Measurements from ENCODE around the gene STOM. TPM values are rescaled to one million over a fixed set of nuclear protein-coding genes. Genes with fewer than 3 reads are reported as not detected.

STOM gene
- total RNA-seq, 4 donors from 2014 or later = 418 to 728 (median 480) TPM

DNA sequence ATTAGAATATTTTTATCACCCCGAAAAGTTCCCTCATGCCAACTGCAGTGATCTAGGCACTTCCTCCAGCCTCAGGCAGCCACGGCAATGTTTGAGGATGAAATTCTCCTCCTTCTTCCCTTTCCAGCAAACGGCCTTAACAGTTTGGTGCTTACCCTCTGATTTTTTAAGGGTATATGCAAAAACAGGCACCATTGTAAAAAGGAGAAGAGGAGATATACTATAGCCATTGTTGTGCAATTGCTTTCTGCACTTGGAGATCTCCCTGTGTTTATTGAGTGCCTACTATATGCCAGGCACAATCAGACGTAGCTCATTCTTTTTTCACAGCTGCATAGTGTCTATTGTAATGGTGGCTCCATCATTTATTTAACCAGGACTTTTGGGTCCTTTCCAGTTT is 72.7 kb downstream of the STOM start:
- TF ChIP-seq, protein P1, sequence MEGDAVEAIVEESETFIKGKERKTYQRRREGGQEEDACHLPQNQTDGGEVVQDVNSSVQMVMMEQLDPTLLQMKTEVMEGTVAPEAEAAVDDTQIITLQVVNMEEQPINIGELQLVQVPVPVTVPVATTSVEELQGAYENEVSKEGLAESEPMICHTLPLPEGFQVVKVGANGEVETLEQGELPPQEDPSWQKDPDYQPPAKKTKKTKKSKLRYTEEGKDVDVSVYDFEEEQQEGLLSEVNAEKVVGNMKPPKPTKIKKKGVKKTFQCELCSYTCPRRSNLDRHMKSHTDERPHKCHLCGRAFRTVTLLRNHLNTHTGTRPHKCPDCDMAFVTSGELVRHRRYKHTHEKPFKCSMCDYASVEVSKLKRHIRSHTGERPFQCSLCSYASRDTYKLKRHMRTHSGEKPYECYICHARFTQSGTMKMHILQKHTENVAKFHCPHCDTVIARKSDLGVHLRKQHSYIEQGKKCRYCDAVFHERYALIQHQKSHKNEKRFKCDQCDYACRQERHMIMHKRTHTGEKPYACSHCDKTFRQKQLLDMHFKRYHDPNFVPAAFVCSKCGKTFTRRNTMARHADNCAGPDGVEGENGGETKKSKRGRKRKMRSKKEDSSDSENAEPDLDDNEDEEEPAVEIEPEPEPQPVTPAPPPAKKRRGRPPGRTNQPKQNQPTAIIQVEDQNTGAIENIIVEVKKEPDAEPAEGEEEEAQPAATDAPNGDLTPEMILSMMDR (IDR thresholded peaks at IDR 0.05; ENCODE audit: low read depth) = no peak

DNA sequence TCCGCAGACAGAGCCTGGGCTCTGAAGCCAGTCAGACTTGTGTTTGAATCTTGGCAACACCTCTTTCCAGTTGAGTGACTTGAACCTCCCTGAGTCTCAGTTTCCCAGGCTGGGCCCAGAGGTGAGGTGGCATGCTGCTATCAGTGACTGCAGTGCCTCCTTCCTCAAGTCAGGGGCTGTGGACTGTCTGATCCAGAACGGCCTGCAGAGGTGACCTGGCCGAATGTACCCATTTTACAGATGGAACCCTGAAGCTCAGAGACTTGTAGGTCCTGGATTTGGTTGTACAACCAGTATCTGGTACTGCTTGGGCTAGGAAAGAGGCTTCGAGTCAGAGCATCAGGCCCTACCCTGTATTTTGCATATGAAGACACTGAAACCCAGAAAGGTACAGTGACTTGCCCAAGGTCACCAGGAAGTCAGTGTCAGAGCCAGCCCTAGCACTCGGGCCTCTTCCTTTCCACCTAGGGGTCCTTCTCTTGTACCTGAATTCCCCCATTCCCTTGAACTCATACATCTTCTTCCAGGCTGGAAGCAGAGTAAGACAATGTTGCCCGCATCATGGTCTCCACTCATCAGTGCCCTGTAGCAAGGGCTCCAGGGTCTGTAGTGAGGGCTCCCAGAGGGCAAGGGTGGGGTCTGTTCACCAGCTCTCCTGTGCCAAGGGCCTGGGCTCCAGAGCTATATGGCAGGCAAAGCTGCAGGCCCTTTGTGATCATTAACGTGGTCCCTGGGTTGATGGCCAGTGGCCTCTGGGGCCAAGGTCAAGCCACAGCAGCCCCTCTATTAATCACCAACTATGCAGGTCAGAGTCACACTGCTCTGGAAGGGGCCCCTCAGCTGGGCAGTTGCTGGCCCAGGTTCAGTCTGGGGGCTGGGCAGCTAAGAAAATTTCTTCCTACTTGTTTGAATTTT is 73.6 kb downstream of the STOM start:
- TF ChIP-seq, protein P1 (IDR thresholded peaks at IDR 0.05; ENCODE audit: low read depth) = no peak

DNA sequence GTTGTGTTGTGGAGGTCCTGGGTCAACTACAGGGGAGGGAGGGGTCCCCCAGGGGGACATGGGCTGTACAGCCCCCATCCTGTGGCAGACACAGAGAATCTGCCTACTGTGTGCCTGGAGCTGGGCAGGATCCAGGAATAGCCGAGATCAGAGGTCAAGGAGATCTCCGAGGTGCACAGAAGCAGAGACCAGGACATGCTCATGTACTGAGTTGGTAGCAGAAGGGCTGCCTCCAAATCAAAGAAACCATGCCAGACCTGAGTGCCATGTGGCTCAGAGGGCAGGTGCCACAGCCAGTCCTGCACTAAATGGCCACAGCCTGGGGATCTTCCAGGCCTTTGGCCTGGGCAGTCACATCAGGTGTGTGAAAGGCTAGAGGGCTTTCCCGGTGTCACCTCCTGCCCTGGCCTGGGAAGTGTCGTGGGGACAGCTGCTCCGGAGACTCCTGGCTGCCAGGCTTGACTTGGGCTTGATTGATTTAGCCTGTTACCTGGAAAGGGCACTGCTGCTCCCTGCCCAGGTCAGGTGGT is 74.3 kb downstream of the STOM start:
- TF ChIP-seq, protein P1 (IDR thresholded peaks at IDR 0.05; ENCODE audit: low read depth) = no peak

DNA sequence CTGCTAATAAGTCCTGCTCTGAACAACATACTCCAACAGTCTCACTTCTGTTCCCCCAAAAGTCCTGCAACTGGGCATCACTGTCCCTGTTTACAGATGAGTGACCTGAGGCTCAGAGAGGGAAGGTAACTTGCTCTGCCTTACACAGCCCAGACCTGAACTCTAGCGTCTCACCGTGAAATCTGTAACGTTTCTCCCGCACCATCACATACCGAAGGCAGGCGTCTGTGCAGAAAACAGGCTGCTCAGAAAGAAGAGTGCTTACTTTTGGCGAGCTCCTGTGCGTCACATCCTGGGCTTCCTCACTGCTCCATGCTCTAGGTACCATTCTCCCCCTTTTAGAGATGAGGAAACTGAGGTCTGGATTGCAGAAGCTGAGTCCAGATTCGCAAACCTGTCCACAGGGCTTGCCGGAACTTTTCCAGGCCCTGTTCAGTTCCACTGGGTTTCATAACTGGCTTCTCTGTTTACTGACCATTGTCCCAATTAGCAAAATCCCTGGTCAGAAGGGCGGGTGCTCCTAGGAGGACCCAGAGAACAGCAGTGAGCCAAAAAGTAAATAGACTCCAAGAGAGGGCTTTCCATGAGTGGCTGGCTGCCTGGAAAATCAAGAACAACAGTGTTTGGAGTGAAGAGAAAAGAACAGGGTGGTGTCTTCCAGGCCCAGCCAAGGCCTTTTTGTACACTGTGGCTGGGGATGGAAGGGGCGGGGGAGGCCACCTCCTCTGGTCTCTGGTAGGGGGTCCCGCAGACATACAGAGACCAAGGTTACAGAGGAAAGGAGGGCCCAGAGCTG is 75.0 kb downstream of the STOM start:
- TF ChIP-seq, protein P1 (IDR thresholded peaks at IDR 0.05; ENCODE audit: low read depth) = no peak

DNA sequence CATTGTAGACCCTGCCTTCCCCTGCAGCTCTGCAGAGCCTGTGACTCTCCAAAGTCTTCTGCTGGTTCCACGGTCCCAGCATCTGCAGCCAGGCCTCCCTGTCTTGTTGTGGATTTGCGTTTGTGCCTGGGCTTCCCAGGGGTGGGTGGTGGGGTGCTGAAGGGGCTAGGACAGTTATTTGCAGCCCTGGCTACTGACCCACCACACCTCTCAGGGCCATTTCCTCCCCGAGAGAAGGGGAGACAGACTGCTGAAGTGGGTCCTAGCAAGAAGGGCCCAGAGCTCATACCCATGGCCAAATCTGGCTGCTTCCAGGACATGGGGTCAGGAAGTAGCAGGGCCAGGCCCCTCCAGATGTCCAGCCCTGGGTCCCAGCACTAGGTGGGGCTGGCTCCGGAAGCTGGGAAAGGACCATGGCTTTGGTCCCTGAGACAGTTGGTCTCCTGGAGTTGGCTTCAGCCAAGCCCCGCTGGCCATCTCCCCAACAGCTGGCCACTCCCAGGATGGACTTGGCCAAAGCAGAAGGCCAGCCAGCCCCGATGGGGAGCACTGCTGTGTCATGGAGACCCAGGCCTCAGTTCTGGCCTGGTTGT is 75.8 kb downstream of the STOM start:
- TF ChIP-seq, protein P1 (IDR thresholded peaks at IDR 0.05; ENCODE audit: low read depth) = no peak

DNA sequence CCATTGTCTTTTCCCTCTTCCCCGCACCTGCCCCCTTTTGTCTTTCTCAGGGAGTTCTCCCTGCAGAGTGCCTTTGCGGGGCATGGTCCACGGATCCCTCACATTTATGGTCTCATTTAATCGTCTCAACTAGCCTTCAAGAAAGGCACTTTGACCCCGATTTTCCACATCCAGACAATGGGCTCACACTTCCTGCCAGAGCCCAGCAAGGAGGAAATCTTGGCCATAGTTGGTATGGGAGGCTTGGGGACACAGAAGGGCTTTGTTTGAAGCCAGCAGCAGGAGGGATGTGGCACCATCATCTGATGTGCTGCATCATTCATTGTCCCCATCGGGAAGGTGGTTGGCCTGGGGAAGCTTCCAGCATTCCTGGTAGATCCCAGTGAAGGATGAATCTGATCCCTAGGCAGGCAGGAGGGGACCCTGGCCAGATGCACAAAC is 77.2 kb downstream of the STOM start:
- TF ChIP-seq, protein P1 (IDR thresholded peaks at IDR 0.05; ENCODE audit: low read depth) = no peak

Measured in subcutaneous adipose tissue (tissue), 4 donors.